Measurements from ENCODE around the gene SLX4IP. TPM values are rescaled to one million over a fixed set of nuclear protein-coding genes. Genes with fewer than 3 reads are reported as not detected.

The SLX4IP gene
- total RNA-seq, 1 donor from 2014 or later, result 4.5 TPM

DNA sequence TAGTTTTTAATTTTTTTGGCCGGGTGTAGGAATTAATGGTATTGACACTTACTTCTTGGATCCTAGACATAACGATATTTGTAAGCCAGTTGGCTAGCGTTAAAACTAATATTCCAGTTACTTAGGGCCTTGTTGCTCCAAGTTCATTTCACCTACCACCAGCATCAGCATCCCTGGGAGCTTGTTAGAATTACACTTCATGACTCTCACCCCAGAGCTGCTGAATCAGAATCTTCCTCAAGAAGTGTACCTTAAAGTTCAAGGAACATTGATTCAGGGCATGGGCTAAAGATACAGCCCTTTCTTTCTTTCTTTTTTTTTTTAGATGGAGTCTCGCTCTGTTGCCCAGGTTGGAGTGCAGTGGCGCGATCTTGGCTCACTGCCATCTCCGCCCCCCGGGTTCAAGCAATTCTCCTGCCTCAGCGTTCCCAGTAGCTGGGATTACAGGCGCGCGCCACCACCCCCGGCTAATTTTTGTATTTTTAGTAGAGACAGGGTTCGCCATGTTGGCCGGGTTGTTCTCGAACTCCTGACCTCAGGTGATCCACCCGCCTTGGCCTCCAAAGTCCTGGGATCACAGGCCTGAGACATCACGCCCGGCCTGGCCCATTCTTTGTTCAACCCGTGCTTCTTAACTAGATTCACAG, 1.1 kb downstream of the SLX4IP start:
- TF ChIP-seq CTCF (IDR thresholded peaks at IDR 0.05), result no peak
- Histone ChIP-seq H3K27ac (no peak overlapping the region), H3K9me3 (no peaks in the 10 kb centered on the region), H3K4me3 (no peak overlapping the region), H3K27me3 (no peaks in the 10 kb centered on the region), H3K36me3 (no peaks in the 10 kb centered on the region), H3K4me1 (peaks cover 8 to 19% of the 10 kb centered on the region in 2 donors)
- DNase-seq (ENCODE audit: low spot score in 2 of 2), result no peak
- intact Hi-C loops (cut with DNase I), result loop anchor here (10.0 kb wide), 1 partner anchor 169 kb away; no protein-coding TSS in a partner anchor

- intact Hi-C loops (cut with DNase I), result loop anchor here (10.0 kb wide), 1 partner anchor 167 kb away; no protein-coding TSS in a partner anchor
Measured at GRCh38 chr20:10438217-10438616, 3.1 kb downstream of the SLX4IP start.

GRCh38 chr20:10443936-10444335, 8.8 kb downstream of the SLX4IP start:
- Histone ChIP-seq H3K27ac (no peak overlapping the region), H3K36me3 (no peaks in the 10 kb centered on the region), H3K4me3 (no peak overlapping the region), H3K27me3 (no peaks in the 10 kb centered on the region), H3K4me1 (no peaks in the 10 kb centered on the region), H3K9me3 (no peaks in the 10 kb centered on the region)
- TF ChIP-seq CTCF (IDR thresholded peaks at IDR 0.05), result no peak
- intact Hi-C loops (cut with DNase I), result no loop called here
- DNase-seq (ENCODE audit: low spot score in 2 of 2), result no peak

More at GRCh38 chr20:10438217-10438616, 3.1 kb downstream of the SLX4IP start:
- Histone ChIP-seq H3K27ac (no peak overlapping the region), H3K4me3 (no peak overlapping the region), H3K4me1 (peaks cover under 1 to 5% of the 10 kb centered on the region in 2 donors), H3K9me3 (no peaks in the 10 kb centered on the region), H3K27me3 (no peaks in the 10 kb centered on the region), H3K36me3 (no peaks in the 10 kb centered on the region)
- DNase-seq (ENCODE audit: low spot score in 2 of 2), result no peak
- no peak for TF ChIP-seq CTCF (IDR thresholded peaks at IDR 0.05)

- no peak for DNase-seq (ENCODE audit: low spot score in 2 of 2)
- Histone ChIP-seq H3K4me3 (no peak overlapping the region), H3K4me1 (no peaks in the 10 kb centered on the region), H3K27me3 (no peaks in the 10 kb centered on the region), H3K27ac (no peak overlapping the region), H3K36me3 (no peaks in the 10 kb centered on the region), H3K9me3 (no peaks in the 10 kb centered on the region)
- intact Hi-C loops (cut with DNase I), result no loop called here
- TF ChIP-seq CTCF (IDR thresholded peaks at IDR 0.05), result no peak
Measured at GRCh38 chr20:10445758-10446157, 10.7 kb downstream of the SLX4IP start.

DNA sequence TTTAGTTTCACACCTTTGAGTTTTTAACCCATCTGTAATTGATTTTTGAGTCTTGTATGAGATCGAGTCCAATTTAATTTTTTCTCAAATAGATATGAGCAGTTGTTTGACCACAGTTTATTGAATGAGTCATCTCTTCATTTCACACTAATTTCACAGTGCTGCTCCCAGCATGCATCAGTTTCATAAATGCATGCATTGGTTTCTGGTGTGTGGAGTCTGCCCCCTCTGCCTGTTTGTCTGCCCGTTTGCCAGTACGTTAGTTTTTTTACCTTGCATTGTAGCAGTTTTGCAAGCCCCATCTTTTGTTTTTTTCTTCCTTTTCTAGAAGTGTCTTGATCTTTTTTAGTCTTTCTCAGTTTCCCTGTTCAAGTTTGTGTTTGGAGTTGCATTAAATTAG, 11.9 kb downstream of the SLX4IP start:
- no peak overlapping the region for H3K4me3 ChIP-seq
- no peaks in the 10 kb centered on the region for H3K27me3 ChIP-seq
- H3K27ac ChIP-seq, result no peak overlapping the region
- intact Hi-C loops (cut with DNase I), result no loop called here
- TF ChIP-seq CTCF (IDR thresholded peaks at IDR 0.05), result no peak
- H3K9me3 ChIP-seq, result no peaks in the 10 kb centered on the region
- H3K4me1 ChIP-seq, result no peaks in the 10 kb centered on the region
- DNase-seq (ENCODE audit: low spot score in 2 of 2), result no peak
- no peaks in the 10 kb centered on the region for H3K36me3 ChIP-seq
